CD4-positive, alpha-beta memory T cell (primary cell): ENCODE measurements around the gene SERPINB13. TPM values are rescaled to one million over a fixed set of nuclear protein-coding genes. Genes with fewer than 3 reads are reported as not detected.

Experiments used
- CTCF ChIA-PET: fragments of 350-600 bp; sonication (Branson Sonifier 250); formaldehyde crosslinking; loops from one replicate; lab custom pipeline; 2021; ENCODE audit warnings: inconsistent platforms; ENCODE audit not compliant: partially characterized antibody; lab: Charles Lee
- POLR2A ChIA-PET: fragments of 350-600 bp; sonication (Branson Sonifier 250); formaldehyde crosslinking; loops from one replicate; lab custom pipeline; 2021; ENCODE audit not compliant: partially characterized antibody; lab: Charles Lee
- DNase-seq, 5 donors: peaks; one replicate each; pipeline versions ENCODE4 v3.0.0 to v3.0.0-alpha.2; 2020 to 2022; ENCODE audit warnings: mixed read lengths in 1 of 5
- H3K27ac ChIP-seq: one replicate; pipeline ENCODE4 v1.7.0; 2013; ENCODE audit warnings: low read depth, low read length
- H3K27me3 ChIP-seq: 2 replicates; pipeline ENCODE4 v1.7.0; 2013; ENCODE audit warnings: mild to moderate bottlenecking, low read length, moderate library complexity; ENCODE audit not compliant: insufficient read depth
- H3K36me3 ChIP-seq: 2 replicates; pipeline ENCODE4 v1.7.0; 2013; ENCODE audit warnings: mild to moderate bottlenecking, low read length, moderate library complexity; ENCODE audit not compliant: insufficient read depth
- H3K4me1 ChIP-seq: 2 replicates; pipeline ENCODE4 v1.7.0; 2013; ENCODE audit warnings: mild to moderate bottlenecking, low read length, moderate library complexity; ENCODE audit not compliant: insufficient read depth
- H3K4me3 ChIP-seq, 2 donors: one replicate each; pipeline ENCODE4 v1.7.0; 2013; ENCODE audit warnings: low read length in 2 of 2, mild to moderate bottlenecking in 1 of 2
- H3K9me3 ChIP-seq, 2 donors: one replicate each; pipeline ENCODE4 v1.7.0; 2013; ENCODE audit warnings: low read length in 2 of 2, control low read depth in 1 of 2; ENCODE audit not compliant: control insufficient read depth in 1 of 2
- H3K27ac Mint-ChIP-seq, 7 donors: one replicate each; pipeline ENCODE4 v1.8.0; 2020 to 2021; ENCODE audit warnings: mixed read lengths in 7 of 7, mild to moderate bottlenecking in 6 of 7, inconsistent platforms in 3 of 7, moderate library complexity in 3 of 7
- H3K27me3 Mint-ChIP-seq, 2 donors: one replicate each; pipeline ENCODE4 v1.8.0; 2020 to 2021; ENCODE audit warnings: mixed read lengths in 2 of 2
- H3K36me3 Mint-ChIP-seq, 2 donors: one replicate each; pipeline ENCODE4 v1.8.0; 2020 to 2021; ENCODE audit warnings: mixed read lengths in 2 of 2, inconsistent platforms in 1 of 2, mild to moderate bottlenecking in 1 of 2
- H3K4me1 Mint-ChIP-seq, 4 donors: one replicate each; pipeline ENCODE4 v1.8.0; 2020 to 2021; ENCODE audit warnings: mixed read lengths in 4 of 4, mild to moderate bottlenecking in 1 of 4
- H3K4me3 Mint-ChIP-seq, 8 donors: one replicate each; pipeline ENCODE4 v1.8.0; 2020 to 2021; ENCODE audit warnings: mixed read lengths in 8 of 8, mild to moderate bottlenecking in 7 of 8, moderate library complexity in 6 of 8, inconsistent platforms in 3 of 8
- H3K9me3 Mint-ChIP-seq, 8 donors: one replicate each; pipeline ENCODE4 v1.8.0; 2020 to 2021; ENCODE audit warnings: mixed read lengths in 8 of 8, mild to moderate bottlenecking in 5 of 8, inconsistent platforms in 3 of 8, moderate library complexity in 1 of 8
- intact Hi-C: fragments of 100-400 bp; cut with micrococcal nuclease; formaldehyde crosslinking; loops from one replicate; pipeline ENCODE4 v1.15.1; 2023
- polyA plus RNA-seq, 2 donors: library from polyadenylated mRNA; unstranded; fragments of 300-500 nt; fragmentation: Illumina TruSeq; gene quantifications; one replicate each; pipeline ENCODE4 v1.2.3, GENCODE V29; 2021
- total RNA-seq, 2 experiments: library from RNA; stranded (reverse); gene quantifications; one replicate each; pipeline ENCODE4 v1.2.3, GENCODE V29; 2021

SERPINB13 gene
- total and polyA plus RNA-seq, 4 experiments from 2014 or later = not detected

DNA sequence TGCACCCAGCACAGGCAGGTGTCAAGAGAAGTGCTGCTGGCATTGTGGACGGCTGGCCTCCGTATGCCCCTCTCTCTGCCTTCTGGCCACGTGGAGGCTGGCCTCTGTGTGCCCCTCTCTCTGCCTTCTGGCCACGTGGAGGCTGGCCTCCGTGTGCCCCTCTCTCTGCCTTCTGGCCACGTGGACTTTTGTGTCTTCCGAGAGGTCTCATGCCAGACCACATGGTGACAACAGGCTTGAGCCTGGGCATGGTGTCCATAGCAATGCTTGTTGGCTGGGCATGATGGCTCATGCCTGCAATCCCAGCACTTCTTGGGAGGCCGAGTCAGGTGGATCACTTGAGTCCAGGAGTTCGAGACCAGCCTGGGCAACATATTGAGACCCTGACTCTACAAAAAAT is 19.3 kb upstream of the SERPINB13 start:
- Mint-ChIP-seq H3K27me3 (peaks cover 3 to 5% of the 10 kb centered on the region in 2 donors), H3K9me3 (no peaks in the 10 kb centered on the region), H3K27ac (no peak overlapping the region), H3K36me3 (no peaks in the 10 kb centered on the region), H3K4me3 (no peak overlapping the region), H3K4me1 (no peaks in the 10 kb centered on the region)
- Histone ChIP-seq H3K36me3 (no peaks in the 10 kb centered on the region), H3K9me3 (no peaks in the 10 kb centered on the region), H3K4me3 (no peak overlapping the region), H3K4me1 (no peaks in the 10 kb centered on the region), H3K27me3 (no peaks in the 10 kb centered on the region), H3K27ac (no peak overlapping the region)
- ChIA-PET CTCF (no interaction called here), POLR2A (no interaction called here)
- intact Hi-C loops = no loop called here
- DNase-seq = no peak

DNA sequence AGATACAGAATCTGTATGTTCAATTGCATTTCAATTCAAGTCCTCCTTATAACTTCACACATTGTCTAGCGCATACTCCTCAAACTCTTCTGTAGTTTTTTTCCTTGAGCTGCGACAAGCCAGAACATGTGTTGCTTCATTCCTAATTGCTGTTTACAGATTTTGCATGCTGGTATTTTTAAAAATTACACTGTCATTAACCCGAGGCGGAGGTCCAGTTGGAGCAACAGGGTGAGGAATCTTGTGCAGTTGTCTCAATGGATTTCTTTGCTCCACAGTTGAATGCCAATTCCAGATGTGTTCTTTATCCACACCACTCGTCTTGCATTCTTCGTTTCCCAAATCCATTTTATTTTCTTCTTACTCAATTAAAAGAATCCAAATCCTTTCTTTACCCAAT is 16.4 kb upstream of the SERPINB13 start:
- H3K9me3 ChIP-seq = no peaks in the 10 kb centered on the region
- H3K27me3 Mint-ChIP-seq = peaks cover 1 to 4% of the 10 kb centered on the region in 2 donors
- H3K27ac Mint-ChIP-seq = no peak overlapping the region

GRCh38 chr18:63575681-63576080 is 11.5 kb upstream of the SERPINB13 start:
- Histone ChIP-seq H3K4me3 (no peak overlapping the region), H3K27me3 (no peaks in the 10 kb centered on the region), H3K9me3 (no peaks in the 10 kb centered on the region), H3K4me1 (no peaks in the 10 kb centered on the region), H3K36me3 (no peaks in the 10 kb centered on the region), H3K27ac (no peak overlapping the region)
- intact Hi-C loops = no loop called here
- Mint-ChIP-seq H3K36me3 (no peaks in the 10 kb centered on the region), H3K9me3 (peaks cover 0 to 1% (median 0%) of the 10 kb centered on the region in 8 donors), H3K27ac (no peak overlapping the region), H3K4me3 (no peak overlapping the region), H3K27me3 (peaks cover 0 to 4% of the 10 kb centered on the region in 2 donors), H3K4me1 (no peaks in the 10 kb centered on the region)
- CTCF ChIA-PET = no interaction called here
- DNase-seq = no peak
- POLR2A ChIA-PET = no interaction called here

More for the DNA sequence above, 16.4 kb upstream of the SERPINB13 start:
- DNase-seq = no peak
- H3K4me1 Mint-ChIP-seq = no peaks in the 10 kb centered on the region
- intact Hi-C loops = no loop called here
- Histone ChIP-seq H3K27me3 (no peaks in the 10 kb centered on the region), H3K4me1 (no peaks in the 10 kb centered on the region), H3K36me3 (no peaks in the 10 kb centered on the region), H3K4me3 (no peak overlapping the region), H3K27ac (no peak overlapping the region)
- POLR2A ChIA-PET = no interaction called here
- CTCF ChIA-PET = no interaction called here
- no peaks in the 10 kb centered on the region for H3K36me3 Mint-ChIP-seq
- H3K9me3 Mint-ChIP-seq = no peaks in the 10 kb centered on the region
- H3K4me3 Mint-ChIP-seq = no peak overlapping the region

GRCh38 chr18:63578357-63578958 is 8.7 kb upstream of the SERPINB13 start:
- no peak overlapping the region for H3K27ac Mint-ChIP-seq
- Histone ChIP-seq H3K36me3 (no peaks in the 10 kb centered on the region), H3K4me3 (no peak overlapping the region), H3K27me3 (no peaks in the 10 kb centered on the region), H3K9me3 (no peaks in the 10 kb centered on the region), H3K4me1 (no peaks in the 10 kb centered on the region), H3K27ac (no peak overlapping the region)
- POLR2A ChIA-PET = no interaction called here
- intact Hi-C loops = no loop called here
- no peaks in the 10 kb centered on the region for H3K36me3 Mint-ChIP-seq
- no peak overlapping the region for H3K4me3 Mint-ChIP-seq
- CTCF ChIA-PET = interaction anchor here (1.0 to 1.3 kb wide), 2 partner anchors 60 to 164 kb away, joined by 3 to 4 read pairs; no protein-coding TSS in a partner anchor
- peaks cover 0 to 1% (median 0%) of the 10 kb centered on the region in 8 donors for H3K9me3 Mint-ChIP-seq
- H3K27me3 Mint-ChIP-seq = peaks cover 1 to 4% of the 10 kb centered on the region in 2 donors
- DNase-seq = no peak
- no peaks in the 10 kb centered on the region for H3K4me1 Mint-ChIP-seq

- POLR2A ChIA-PET = no interaction called here
- Mint-ChIP-seq H3K4me1 (no peaks in the 10 kb centered on the region), H3K27ac (no peak overlapping the region), H3K36me3 (no peaks in the 10 kb centered on the region), H3K4me3 (no peak overlapping the region), H3K9me3 (peaks cover 0 to 1% (median 0%) of the 10 kb centered on the region in 8 donors), H3K27me3 (peaks cover 2 to 4% of the 10 kb centered on the region in 2 donors)
- intact Hi-C loops = no loop called here
- Histone ChIP-seq H3K4me3 (no peak overlapping the region), H3K27ac (no peak overlapping the region), H3K4me1 (no peaks in the 10 kb centered on the region), H3K27me3 (no peaks in the 10 kb centered on the region), H3K36me3 (no peaks in the 10 kb centered on the region), H3K9me3 (no peaks in the 10 kb centered on the region)
- no peak for DNase-seq
- CTCF ChIA-PET = interaction anchor here (1.3 kb wide), 1 partner anchor 61 kb away, joined by 3 read pairs; no protein-coding TSS in a partner anchor
Observed at GRCh38 chr18:63579616-63580015, 7.5 kb upstream of the SERPINB13 start.

GRCh38 chr18:63585988-63586387 is 1.2 kb upstream of the SERPINB13 start:
- no peaks in the 10 kb centered on the region for H3K4me1 ChIP-seq
- no peaks in the 10 kb centered on the region for H3K27me3 ChIP-seq
- no peak overlapping the region for H3K4me3 ChIP-seq
- ChIA-PET POLR2A (no interaction called here), CTCF (no interaction called here)
- Mint-ChIP-seq H3K27ac (no peak overlapping the region), H3K27me3 (peaks cover 13 to 14% of the 10 kb centered on the region in 2 donors), H3K36me3 (no peaks in the 10 kb centered on the region), H3K4me1 (no peaks in the 10 kb centered on the region), H3K4me3 (no peak overlapping the region), H3K9me3 (peaks cover 0 to 4% (median 0%) of the 10 kb centered on the region in 8 donors)
- intact Hi-C loops = no loop called here
- no peaks in the 10 kb centered on the region for H3K36me3 ChIP-seq
- no peak for DNase-seq
- no peaks in the 10 kb centered on the region for H3K9me3 ChIP-seq
- no peak overlapping the region for H3K27ac ChIP-seq

DNA sequence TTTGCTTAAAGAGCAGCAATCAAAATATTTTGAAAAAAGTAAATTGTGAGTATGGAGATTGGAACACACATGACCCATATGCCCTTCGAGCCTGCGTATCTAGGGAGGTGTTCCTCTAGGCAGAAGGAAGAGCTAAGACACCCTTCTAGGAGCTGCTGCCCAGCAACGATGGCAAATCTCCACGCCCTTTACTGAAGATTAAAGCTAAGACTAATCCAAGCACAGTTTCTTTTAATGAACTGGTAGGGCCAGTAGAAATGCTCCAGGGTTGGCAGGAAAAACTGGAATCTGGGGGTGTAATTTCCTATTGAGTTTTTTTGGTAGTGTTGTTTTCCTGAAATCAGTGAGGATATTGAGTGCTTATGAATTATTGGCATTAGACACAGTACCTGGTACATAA is 712 bp upstream of the SERPINB13 start:
- ChIA-PET POLR2A (no interaction called here), CTCF (no interaction called here)
- peaks cover 0 to 4% (median 0%) of the 10 kb centered on the region in 8 donors for H3K9me3 Mint-ChIP-seq
- no peak overlapping the region for H3K27ac ChIP-seq
- no peak overlapping the region for H3K4me3 Mint-ChIP-seq
- no peaks in the 10 kb centered on the region for H3K36me3 ChIP-seq
- H3K4me1 Mint-ChIP-seq = no peaks in the 10 kb centered on the region
- no peak overlapping the region for H3K4me3 ChIP-seq
- H3K27me3 Mint-ChIP-seq = peaks cover 10 to 15% of the 10 kb centered on the region in 2 donors
- no peaks in the 10 kb centered on the region for H3K27me3 ChIP-seq
- intact Hi-C loops = no loop called here
- no peaks in the 10 kb centered on the region for H3K4me1 ChIP-seq
- DNase-seq = no peak
- H3K27ac Mint-ChIP-seq = no peak overlapping the region
- no peaks in the 10 kb centered on the region for H3K9me3 ChIP-seq
- no peaks in the 10 kb centered on the region for H3K36me3 Mint-ChIP-seq
